Thyroid gland (tissue), 4 donors: ENCODE data around the gene TSNAX. TPM values are rescaled to one million over a fixed set of nuclear protein-coding genes. Genes with fewer than 3 reads are reported as not detected.
"Not testable (repeated sequence)": the region's sequence is repeated elsewhere in the genome, so short reads cannot be mapped to it uniquely, and the experiment has no call there.

ENCODE experiments used
- DNase-seq, 2 donors: peaks; one replicate each; pipeline ENCODE4 v3.0.0-alpha.2; 2019
- H3K27ac ChIP-seq, 3 donors: fragments of 200-600 bp; sonication (generic); 1 replicate in 2 of 3; 2 replicates in 1 of 3; pipeline ENCODE4 v1.5.1; 2016 to 2019; ENCODE audit warnings: mild to moderate bottlenecking in 1 of 3, moderate library complexity in 1 of 3
- H3K27me3 ChIP-seq: fragments of 200-600 bp; sonication (generic); one replicate; pipeline ENCODE4 v1.5.1; 2019
- H3K36me3 ChIP-seq, 2 donors: fragments of 200-600 bp; sonication (generic); one replicate each; pipeline ENCODE4 v1.5.1; 2016 to 2019
- H3K4me1 ChIP-seq, 2 donors: fragments of 200-600 bp; sonication (generic); one replicate each; pipeline ENCODE4 v1.5.1; 2017 to 2019
- H3K4me3 ChIP-seq, 3 donors: fragments of 200-600 bp; sonication (generic); replicated peaks in 1 of 3; 1 replicate in 2 of 3; 2 replicates in 1 of 3; pipeline ENCODE4 v1.5.1; 2016; ENCODE audit warnings: mild to moderate bottlenecking in 1 of 3
- H3K9me3 ChIP-seq: fragments of 200-600 bp; sonication (generic); one replicate; pipeline ENCODE4 v1.5.1; 2017
- CTCF ChIP-seq, 6 experiments: fragments of 200-600 bp in 3 of 6; fragments of 450-650 bp in 3 of 6; sonication (generic) in 3 of 6; IDR thresholded peaks; one replicate each; pipeline ENCODE4 v1.5.1; 2016 to 2019; ENCODE audit warnings: antibody characterized with exemption in 6 of 6, mild to moderate bottlenecking in 2 of 6, inconsistent platforms in 1 of 6, moderate library complexity in 1 of 6
- POLR2A ChIP-seq, 2 donors: fragments of 450-650 bp; IDR thresholded peaks; one replicate each; pipeline ENCODE4 v1.6.1; 2017; ENCODE audit warnings: antibody characterized with exemption in 2 of 2, mild to moderate bottlenecking in 2 of 2, moderate library complexity in 1 of 2
- WGBS, 2 donors: methylation state at CpG; one replicate each; pipeline ENCODE4 v1.1.5; 2017; 5-methylcytosine and 5-hydroxymethylcytosine counted together
- intact Hi-C: fragments of 100-400 bp; cut with DNase I; formaldehyde crosslinking; loops from one replicate; pipeline ENCODE4 v1.15.1; 2023
- total RNA-seq, 4 donors: library from RNA; depleted of rRNA; stranded (reverse); fragments of >200 nt; gene quantifications; one replicate each; pipeline ENCODE4 v1.2.3, GENCODE V29; 2016

The TSNAX gene
- total RNA-seq, 4 donors from 2014 or later, result 32.0 to 43.7 (median 36.5) TPM

- Histone ChIP-seq H3K27ac (no peak overlapping the region), H3K4me1 (no peaks in the 10 kb centered on the region), H3K4me3 (no peak overlapping the region), H3K36me3 (no peaks in the 10 kb centered on the region), H3K9me3 (no peaks in the 10 kb centered on the region), H3K27me3 (no peaks in the 10 kb centered on the region)
- 25 to 30% methylated on average over 12 of the region's 12 CpGs for WGBS, 2 donors
- intact Hi-C loops, result no loop called here
- DNase-seq, result peak; percentile 33 to 43
- TF ChIP-seq CTCF (IDR thresholded peaks at IDR 0.05), result peak; percentile 27 to 67 (median 50)
- no peak for TF ChIP-seq POLR2A (IDR thresholded peaks at IDR 0.05)
These were observed 62.2 kb downstream of the TSNAX start for GRCh38 chr1:231590453-231591198.

GRCh38 chr1:231591466-231591865 lies 63.0 kb downstream of the TSNAX start:
- Histone ChIP-seq H3K9me3 (no peaks in the 10 kb centered on the region), H3K36me3 (no peaks in the 10 kb centered on the region), H3K27me3 (no peaks in the 10 kb centered on the region), H3K4me1 (no peaks in the 10 kb centered on the region), H3K4me3 (no peak overlapping the region), H3K27ac (no peak overlapping the region)
- WGBS, 2 donors, result 76 to 82% methylated on average over 11 of the region's 11 CpGs
- no peak for DNase-seq
- TF ChIP-seq CTCF (IDR thresholded peaks at IDR 0.05) (no peak), POLR2A (IDR thresholded peaks at IDR 0.05) (no peak)
- intact Hi-C loops, result no loop called here

- DNase-seq, result no peak
- Histone ChIP-seq H3K4me3 (no peak overlapping the region), H3K4me1 (no peaks in the 10 kb centered on the region), H3K27me3 (no peaks in the 10 kb centered on the region), H3K9me3 (no peaks in the 10 kb centered on the region), H3K36me3 (no peaks in the 10 kb centered on the region), H3K27ac (no peak overlapping the region)
- 65 to 97% methylated on average over 1 of the region's 1 CpG for WGBS, 2 donors
- TF ChIP-seq CTCF (IDR thresholded peaks at IDR 0.05) (no peak), POLR2A (IDR thresholded peaks at IDR 0.05) (no peak)
- intact Hi-C loops, result no loop called here
These were observed 64.3 kb downstream of the TSNAX start for GRCh38 chr1:231592809-231593208.

GRCh38 chr1:231593264-231593663 lies 64.8 kb downstream of the TSNAX start:
- H3K27ac ChIP-seq, intact Hi-C loops, H3K4me1 ChIP-seq, H3K9me3 ChIP-seq, H3K36me3 ChIP-seq, H3K27me3 ChIP-seq, DNase-seq, H3K4me3 ChIP-seq: not testable (repeated sequence)
- 91 to 100% methylated on average over 1 of the region's 1 CpG for WGBS, 2 donors

- no peak for TF ChIP-seq POLR2A (IDR thresholded peaks at IDR 0.05)
- TF ChIP-seq CTCF (IDR thresholded peaks at IDR 0.05), result no peak
- WGBS, 2 donors, result 40 to 68% methylated on average over 2 of the region's 2 CpGs
These were observed 65.7 kb downstream of the TSNAX start for GRCh38 chr1:231594123-231594522.

More at GRCh38 chr1:231594123-231594522, 65.7 kb downstream of the TSNAX start:
- Histone ChIP-seq H3K9me3 (no peaks in the 10 kb centered on the region), H3K27me3 (no peaks in the 10 kb centered on the region), H3K4me3 (no peak overlapping the region), H3K36me3 (no peaks in the 10 kb centered on the region), H3K27ac (no peak overlapping the region), H3K4me1 (no peaks in the 10 kb centered on the region)
- intact Hi-C loops, result no loop called here
- no peak for DNase-seq
